DOHH2 (cell line): ENCODE data around the gene TMEM165.

Source experiments
- H3F3A ChIP-seq: fragments of 200-600 bp; sonication (generic), shearing (Covaris generic); 2 replicates; pipeline ENCODE4 v1.6.0; 2016; ENCODE audit warnings: antibody characterized with exemption, mild to moderate bottlenecking; ENCODE audit not compliant: control insufficient read depth, insufficient read depth
- H3K27ac ChIP-seq: fragments of 200-600 bp; sonication (generic); 2 replicates; pipeline ENCODE4 v1.5.1; 2014; ENCODE audit warnings: low read depth, mild to moderate bottlenecking, low read length, moderate library complexity
- H3K27me3 ChIP-seq: fragments of 200-600 bp; sonication (generic); 2 replicates; pipeline ENCODE4 v1.6.1; 2014; ENCODE audit warnings: mild to moderate bottlenecking, low read length, mixed read lengths; ENCODE audit not compliant: control insufficient read depth
- H3K36me3 ChIP-seq: fragments of 200-600 bp; sonication (generic); 2 replicates; pipeline ENCODE4 v1.6.1; 2014; ENCODE audit warnings: mild to moderate bottlenecking, low read length, moderate library complexity, mixed read lengths; ENCODE audit not compliant: control insufficient read depth
- H3K4me1 ChIP-seq: fragments of 200-600 bp; sonication (generic); 2 replicates; pipeline ENCODE4 v1.6.1; 2014; ENCODE audit warnings: mild to moderate bottlenecking, low read length, mixed read lengths; ENCODE audit not compliant: control insufficient read depth
- H3K4me2 ChIP-seq: fragments of 200-600 bp; sonication (generic); 2 replicates; pipeline ENCODE4 v1.6.0; 2014; ENCODE audit warnings: mild to moderate bottlenecking, low read length, moderate library complexity
- H3K4me3 ChIP-seq: fragments of 200-600 bp; sonication (generic); 2 replicates; pipeline ENCODE4 v1.5.1; 2014; ENCODE audit warnings: mild to moderate bottlenecking, low read length, mixed read lengths
- H3K79me2 ChIP-seq: fragments of 200-600 bp; sonication (generic); 2 replicates; pipeline ENCODE4 v1.6.1; 2014; ENCODE audit warnings: mild to moderate bottlenecking, low read length, mixed read lengths; ENCODE audit not compliant: control insufficient read depth
- H3K9me2 ChIP-seq: fragments of 200-600 bp; sonication (generic); replicated peaks from 2 replicates; pipeline ENCODE4 v1.6.1; 2014; ENCODE audit warnings: mild to moderate bottlenecking, low read length, mixed read lengths; ENCODE audit not compliant: control insufficient read depth
- H3K9me3 ChIP-seq: fragments of 200-600 bp; sonication (generic); 2 replicates; pipeline ENCODE4 v1.6.1; 2014; ENCODE audit warnings: antibody characterized with exemption, low read length, mixed read lengths; ENCODE audit not compliant: control insufficient read depth, insufficient read depth
- H4K20me1 ChIP-seq: fragments of 200-600 bp; sonication (generic); 2 replicates; pipeline ENCODE4 v1.6.0; 2014; ENCODE audit warnings: low read depth, mild to moderate bottlenecking, antibody characterized with exemption, low read length, moderate library complexity; ENCODE audit not compliant: control insufficient read depth, insufficient read depth
- CTCF ChIP-seq: fragments of 200-600 bp; sonication (generic); IDR thresholded peaks from one replicate; pipeline ENCODE4 v1.5.1; 2014; ENCODE audit warnings: antibody characterized with exemption, mild to moderate bottlenecking, low read depth, low read length; ENCODE audit not compliant: poor library complexity, severe bottlenecking
- EZH2phosphoT487 ChIP-seq: fragments of 200-600 bp; sonication (generic); IDR thresholded peaks from 2 replicates; pipeline ENCODE4 v1.6.1; 2017; ENCODE audit warnings: borderline replicate concordance, mild to moderate bottlenecking, antibody characterized with exemption, low read length, moderate library complexity, mixed read lengths

TMEM165 gene

DNA sequence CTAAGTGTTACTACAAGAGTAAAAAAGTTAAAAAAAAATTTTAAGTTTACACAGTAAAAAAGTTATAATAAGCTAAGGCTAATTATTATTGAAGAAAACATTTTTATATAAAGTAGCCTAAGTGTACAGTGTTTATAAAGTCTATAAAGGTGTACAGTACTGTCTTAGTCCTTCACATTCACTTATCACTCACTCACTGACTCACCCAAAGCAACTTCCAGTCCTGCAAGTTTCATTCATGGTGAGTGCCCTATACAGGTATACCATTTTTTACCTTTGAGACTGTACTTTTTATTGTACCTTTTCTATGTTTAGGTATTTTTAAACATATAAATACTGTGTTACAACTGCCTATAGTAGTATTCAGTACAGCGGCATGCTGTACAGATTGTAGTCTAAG lies 74.2 kb downstream of the TMEM165 start:
- no peaks in the 10 kb centered on the region for H3K4me1 ChIP-seq
- no peaks in the 10 kb centered on the region for H3F3A ChIP-seq
- no peak overlapping the region for H3K27ac ChIP-seq
- no peak overlapping the region for H3K4me3 ChIP-seq
- no peak for TF ChIP-seq CTCF
- TF ChIP-seq EZH2phosphoT487 = no peak
- no peaks in the 10 kb centered on the region for H3K79me2 ChIP-seq
- no peaks in the 10 kb centered on the region for H3K9me2 ChIP-seq
- H3K4me2 ChIP-seq = no peak overlapping the region
- peaks cover 6% of the 10 kb centered on the region; the same call in 1 of the 2 replicates for H3K9me3 ChIP-seq
- H4K20me1 ChIP-seq = no peaks in the 10 kb centered on the region
- H3K27me3 ChIP-seq = no peaks in the 10 kb centered on the region
- peaks cover 11% of the 10 kb centered on the region for H3K36me3 ChIP-seq
